Gastrocnemius medialis (tissue), 4 donors: ENCODE data around the gene MCU.

ENCODE experiments used
- CTCF ChIP-seq, 5 experiments: fragments of 450-650 bp in 3 of 5; fragments of 200-600 bp in 2 of 5; sonication (generic) in 2 of 5; IDR thresholded peaks in 4 of 5; conservative IDR thresholded peaks in 1 of 5; 1 replicate in 4 of 5; 2 replicates in 1 of 5; pipeline ENCODE4 v1.5.1; 2016 to 2019; ENCODE audit warnings: antibody characterized with exemption in 5 of 5, mild to moderate bottlenecking in 3 of 5, moderate library complexity in 3 of 5
- POLR2A ChIP-seq, 2 donors: fragments of 450-650 bp; IDR thresholded peaks; one replicate each; pipeline ENCODE4 v1.6.1; 2017; ENCODE audit warnings: antibody characterized with exemption in 2 of 2, mild to moderate bottlenecking in 2 of 2, moderate library complexity in 2 of 2

GRCh38 chr10:72930276-72930675, 238.3 kb downstream of the MCU start:
- no peak for TF ChIP-seq CTCF (IDR thresholded peaks at IDR 0.05 in 4 of 5, conservative IDR thresholded peaks at IDR 0.05 in 1 of 5)
- no peak for TF ChIP-seq POLR2A (IDR thresholded peaks at IDR 0.05)
